GM18526 (cell line): ENCODE measurements around the gene GANAB.

Source experiments
- POLR2A ChIP-seq: IDR thresholded peaks from 3 replicates; pipeline ENCODE4 v1.6.1; 2011; ENCODE audit not compliant: insufficient read length; ENCODE audit errors: extremely low read depth

GANAB gene

GRCh38 chr11:62671608-62672389 is 25.4 kb upstream of the GANAB start, which contains the start of the genes LBHD1 and UQCC3:
Gene LBHD1, minus strand, starts transcription at chr11:62672267. Its CDS starts 2,236 bp downstream, at chr11:62670031.
Gene UQCC3, plus strand, starts transcription at chr11:62671673. Its CDS starts 73 bp downstream, at chr11:62671746.
- peak; percentile 81 for TF ChIP-seq POLR2A

- TF ChIP-seq POLR2A: no peak
Measured at GRCh38 chr11:62671236-62671607, 24.8 kb upstream of the GANAB start.

GRCh38 chr11:62669420-62670161 is 23.2 kb upstream of the GANAB start:
- no peak for TF ChIP-seq POLR2A

GRCh38 chr11:62667460-62667859 is 21.0 kb upstream of the GANAB start:
- TF ChIP-seq POLR2A: no peak

- TF ChIP-seq POLR2A: no peak
Measured at GRCh38 chr11:62666259-62666926, 20.0 kb upstream of the GANAB start.

- TF ChIP-seq POLR2A: no peak
Measured at GRCh38 chr11:62665599-62666258, 19.3 kb upstream of the GANAB start.

GRCh38 chr11:62665075-62665598 is 18.7 kb upstream of the GANAB start, which contains the start of the genes C11orf98 and CSKMT:
Gene C11orf98, minus strand, starts transcription at chr11:62665210. Its CDS starts 41 bp downstream, at chr11:62665169.
Gene CSKMT, plus strand, starts transcription at chr11:62665312. Its CDS starts 568 bp downstream, at chr11:62665880.
- peak; percentile 100 for TF ChIP-seq POLR2A

GRCh38 chr11:62664405-62665074 is 18.1 kb upstream of the GANAB start:
- no peak for TF ChIP-seq POLR2A

- no peak for TF ChIP-seq POLR2A
Measured at GRCh38 chr11:62656796-62657429, 10.5 kb upstream of the GANAB start.

- TF ChIP-seq POLR2A: no peak
Measured at GRCh38 chr11:62654297-62654696, 7.9 kb upstream of the GANAB start.

- no peak for TF ChIP-seq POLR2A
Measured at GRCh38 chr11:62652161-62653006, 6.0 kb upstream of the GANAB start.

GRCh38 chr11:62649486-62649885 is 3.1 kb upstream of the GANAB start:
- TF ChIP-seq POLR2A: no peak

GRCh38 chr11:62648967-62649364 is 2.6 kb upstream of the GANAB start:
- TF ChIP-seq POLR2A: no peak
